K562 (cell line): ENCODE measurements around the gene DDX51. TPM values are rescaled to one million over a fixed set of nuclear protein-coding genes. Genes with fewer than 3 reads are reported as not detected.
A peak's percentile ranks its signal among the peaks of the same experiment; 100 is the strongest.

Source experiments
- ARHGAP35 ChIP-seq: fragments of 450-650 bp; IDR thresholded peaks from 2 replicates; pipeline ENCODE4 v1.6.1; 2018; ENCODE audit not compliant: partially characterized antibody
- BACH1 ChIP-seq: fragments of 200-800 bp; sonication (Bioruptor generic); IDR thresholded peaks from 2 replicates; pipeline ENCODE4 v1.6.1; 2016; ENCODE audit warnings: missing genetic modification characterization, missing compliant biosample characterization
- CBX2 ChIP-seq: fragments of 200-600 bp; sonication (generic); IDR thresholded peaks from one replicate; pipeline ENCODE4 v1.6.1; 2012; ENCODE audit warnings: mild to moderate bottlenecking, low read length, inconsistent platforms; ENCODE audit not compliant: insufficient read depth, poor library complexity, severe bottlenecking
- DIDO1 ChIP-seq: fragments of 450-650 bp; IDR thresholded peaks from 2 replicates; pipeline ENCODE4 v1.6.1; 2016; ENCODE audit warnings: low read depth, missing biosample characterization, missing genetic modification characterization
- ERF ChIP-seq: fragments of 450-650 bp; formaldehyde crosslinking; IDR thresholded peaks from 2 replicates; pipeline ENCODE4 v1.4.0; 2020; ENCODE audit warnings: mild to moderate bottlenecking, mixed read lengths
- ESRRB ChIP-seq: fragments of 250-450 bp; sonication (Bioruptor Pico); IDR thresholded peaks from 2 replicates; pipeline ENCODE4 v1.5.0; 2020; ENCODE audit warnings: mild to moderate bottlenecking, moderate library complexity, borderline replicate concordance
- GTF3C2 ChIP-seq: IDR thresholded peaks from 3 replicates; pipeline ENCODE4 v1.6.1; 2011; ENCODE audit warnings: borderline replicate concordance, mild to moderate bottlenecking, moderate library complexity; ENCODE audit not compliant: insufficient read length; ENCODE audit errors: extremely low read depth
- ILF3 ChIP-seq: fragments of 450-650 bp; IDR thresholded peaks from 2 replicates; pipeline ENCODE4 v1.6.1; 2018; ENCODE audit warnings: antibody characterized with exemption, mild to moderate bottlenecking, moderate library complexity, borderline replicate concordance
- SIX5 ChIP-seq, 2 experiments: IDR thresholded peaks; 2 replicates each; pipeline ENCODE4 v1.6.1; 2011; ENCODE audit warnings: low read length in 2 of 2, borderline replicate concordance in 1 of 2, low read depth in 1 of 2, mild to moderate bottlenecking in 1 of 2, moderate library complexity in 1 of 2; ENCODE audit not compliant: insufficient read depth in 1 of 2
- TOE1 ChIP-seq, 2 experiments: fragments of 450-650 bp in 1 of 2; sonication (generic) in 1 of 2; formaldehyde crosslinking in 1 of 2; IDR thresholded peaks; 2 replicates each; pipeline versions ENCODE4 v1.7.1 to v1.8.0; 2016 to 2022; ENCODE audit warnings: borderline replicate concordance in 2 of 2, mild to moderate bottlenecking in 2 of 2, antibody characterized with exemption in 1 of 2, inconsistent platforms in 1 of 2, low read depth in 1 of 2, missing genetic modification reagents in 1 of 2, moderate library complexity in 1 of 2
- VEZF1 ChIP-seq: fragments of 200-800 bp; sonication (Bioruptor generic); IDR thresholded peaks from 2 replicates; pipeline ENCODE4 v1.6.1; 2017; ENCODE audit warnings: missing genetic modification characterization, missing compliant biosample characterization
- ZC3H8 ChIP-seq: fragments of 450-650 bp; IDR thresholded peaks from 2 replicates; pipeline ENCODE4 v1.6.1; 2017
- ZEB2 ChIP-seq: fragments of 450-650 bp; IDR thresholded peaks from 2 replicates; pipeline ENCODE4 v1.6.1; 2016
- ZNF253 ChIP-seq: fragments of 250-450 bp; sonication (Bioruptor Pico); conservative IDR thresholded peaks from 2 replicates; pipeline ENCODE4 v1.6.1; 2021; ENCODE audit warnings: mild to moderate bottlenecking
- polyA plus RNA-seq, 8 experiments: library from polyadenylated mRNA; depleted of rRNA in 4 of 8; stranded (reverse) in 5 of 8; unstranded in 3 of 8; fragments of >200 nt; fragmentation: Nextera tagmentation in 2 of 8; fragmentation: Illumina TruSeq in 1 of 8; extraction: Ambion mirVana in 2 of 8; extraction: Trizol in 1 of 8; gene quantifications; 2 replicates each; pipeline versions ENCODE4 v1.2.1 to v1.2.3, GENCODE V29; 2011 to 2014; ENCODE audit warnings: inconsistent platforms in 1 of 8, missing spikeins in 1 of 8
- total RNA-seq, 7 experiments: library from RNA; depleted of rRNA in 6 of 7; stranded (reverse); fragments of >200 nt in 6 of 7; fragmentation: Illumina TruSeq in 2 of 7; extraction: Trizol in 2 of 7; gene quantifications; 2 replicates each; pipeline versions ENCODE4 v1.2.1 to v1.2.3, GENCODE V29; 2011 to 2021; ENCODE audit warnings: low replicate concordance in 1 of 7
- TF ChIP-seq, protein P1 (sequence below): fragments of 250-450 bp; sonication (Bioruptor Pico); IDR thresholded peaks from 2 replicates; pipeline ENCODE4 v1.8.0; 2022; ENCODE audit warnings: inconsistent platforms
- TF ChIP-seq, protein P2 (sequence below), 2 experiments: fragments of 450-650 bp; IDR thresholded peaks; 2 replicates each; pipeline ENCODE4 v1.6.1; 2018; ENCODE audit warnings: mild to moderate bottlenecking in 2 of 2, low read depth in 1 of 2; ENCODE audit not compliant: partially characterized antibody in 2 of 2

The DDX51 gene
- total and polyA plus RNA-seq, 9 of the 15 experiments (the other 6 are each of a cell fraction or from before 2014, with no cell fraction given): 1.1 to 35.9 (median 12.4) TPM

- no peak for TF ChIP-seq GTF3C2
- TF ChIP-seq, protein P1, sequence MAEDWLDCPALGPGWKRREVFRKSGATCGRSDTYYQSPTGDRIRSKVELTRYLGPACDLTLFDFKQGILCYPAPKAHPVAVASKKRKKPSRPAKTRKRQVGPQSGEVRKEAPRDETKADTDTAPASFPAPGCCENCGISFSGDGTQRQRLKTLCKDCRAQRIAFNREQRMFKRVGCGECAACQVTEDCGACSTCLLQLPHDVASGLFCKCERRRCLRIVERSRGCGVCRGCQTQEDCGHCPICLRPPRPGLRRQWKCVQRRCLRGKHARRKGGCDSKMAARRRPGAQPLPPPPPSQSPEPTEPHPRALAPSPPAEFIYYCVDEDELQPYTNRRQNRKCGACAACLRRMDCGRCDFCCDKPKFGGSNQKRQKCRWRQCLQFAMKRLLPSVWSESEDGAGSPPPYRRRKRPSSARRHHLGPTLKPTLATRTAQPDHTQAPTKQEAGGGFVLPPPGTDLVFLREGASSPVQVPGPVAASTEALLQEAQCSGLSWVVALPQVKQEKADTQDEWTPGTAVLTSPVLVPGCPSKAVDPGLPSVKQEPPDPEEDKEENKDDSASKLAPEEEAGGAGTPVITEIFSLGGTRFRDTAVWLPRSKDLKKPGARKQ (CRISPR knock-in tag): no peak
- TF ChIP-seq, protein P2, sequence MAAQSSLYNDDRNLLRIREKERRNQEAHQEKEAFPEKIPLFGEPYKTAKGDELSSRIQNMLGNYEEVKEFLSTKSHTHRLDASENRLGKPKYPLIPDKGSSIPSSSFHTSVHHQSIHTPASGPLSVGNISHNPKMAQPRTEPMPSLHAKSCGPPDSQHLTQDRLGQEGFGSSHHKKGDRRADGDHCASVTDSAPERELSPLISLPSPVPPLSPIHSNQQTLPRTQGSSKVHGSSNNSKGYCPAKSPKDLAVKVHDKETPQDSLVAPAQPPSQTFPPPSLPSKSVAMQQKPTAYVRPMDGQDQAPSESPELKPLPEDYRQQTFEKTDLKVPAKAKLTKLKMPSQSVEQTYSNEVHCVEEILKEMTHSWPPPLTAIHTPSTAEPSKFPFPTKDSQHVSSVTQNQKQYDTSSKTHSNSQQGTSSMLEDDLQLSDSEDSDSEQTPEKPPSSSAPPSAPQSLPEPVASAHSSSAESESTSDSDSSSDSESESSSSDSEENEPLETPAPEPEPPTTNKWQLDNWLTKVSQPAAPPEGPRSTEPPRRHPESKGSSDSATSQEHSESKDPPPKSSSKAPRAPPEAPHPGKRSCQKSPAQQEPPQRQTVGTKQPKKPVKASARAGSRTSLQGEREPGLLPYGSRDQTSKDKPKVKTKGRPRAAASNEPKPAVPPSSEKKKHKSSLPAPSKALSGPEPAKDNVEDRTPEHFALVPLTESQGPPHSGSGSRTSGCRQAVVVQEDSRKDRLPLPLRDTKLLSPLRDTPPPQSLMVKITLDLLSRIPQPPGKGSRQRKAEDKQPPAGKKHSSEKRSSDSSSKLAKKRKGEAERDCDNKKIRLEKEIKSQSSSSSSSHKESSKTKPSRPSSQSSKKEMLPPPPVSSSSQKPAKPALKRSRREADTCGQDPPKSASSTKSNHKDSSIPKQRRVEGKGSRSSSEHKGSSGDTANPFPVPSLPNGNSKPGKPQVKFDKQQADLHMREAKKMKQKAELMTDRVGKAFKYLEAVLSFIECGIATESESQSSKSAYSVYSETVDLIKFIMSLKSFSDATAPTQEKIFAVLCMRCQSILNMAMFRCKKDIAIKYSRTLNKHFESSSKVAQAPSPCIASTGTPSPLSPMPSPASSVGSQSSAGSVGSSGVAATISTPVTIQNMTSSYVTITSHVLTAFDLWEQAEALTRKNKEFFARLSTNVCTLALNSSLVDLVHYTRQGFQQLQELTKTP (IDR thresholded peaks at IDR 0.05; ENCODE audit: low read depth in 1 of 2, partially characterized antibody in 2 of 2): no peak
- no peak for TF ChIP-seq ZNF253 (CRISPR knock-in tag)
- 0 out of 2 replicates have a peak, but pooled peaks have one; percentile 21 for TF ChIP-seq ERF (CRISPR knock-in tag)
- no peak for TF ChIP-seq ESRRB
- TF ChIP-seq CBX2: no peak
- no peak for TF ChIP-seq ZC3H8
- peak; percentile 21; the same call in 1 of the 2 replicates for TF ChIP-seq TOE1 (IDR thresholded peaks at IDR 0.05; ENCODE audit: borderline replicate concordance)
- TF ChIP-seq TOE1 (CRISPR knock-in tag; IDR thresholded peaks at IDR 0.05; ENCODE audit: borderline replicate concordance, low read depth): no peak
- TF ChIP-seq VEZF1 (CRISPR knock-in tag): peak; percentile 80
- no peak for TF ChIP-seq BACH1 (tag)
- TF ChIP-seq ARHGAP35: no peak
- no peak for TF ChIP-seq ZEB2
- no peak for TF ChIP-seq ILF3
- peak; percentile 55 to 58; a peak in 3 of 4 replicates for TF ChIP-seq SIX5 (IDR thresholded peaks at IDR 0.05; ENCODE audit: borderline replicate concordance in 1 of 2, insufficient read depth in 1 of 2, low read depth in 1 of 2, low read length in 2 of 2)
- TF ChIP-seq DIDO1 (tag): peak; percentile 91
Measured at GRCh38 chr12:132144115-132144809, at the start of gene DDX51, which contains the start of gene NOC4L (continued).
